Bronchial epithelial cell (primary cell): ENCODE measurements around the gene STK32B. TPM values are rescaled to one million over a fixed set of nuclear protein-coding genes. Genes with fewer than 3 reads are reported as not detected.

Experiments
- DNase-seq: peaks from one replicate; pipeline ENCODE4 v3.0.0-alpha.2; 2010; ENCODE audit warnings: low read depth
- FAIRE-seq: peaks from 2 replicates; lab custom pipeline; 2011; peaks lifted over from hg19 to GRCh38; lab: Jason Lieb, UNC
- H3K27me3 ChIP-seq: 2 replicates; pipeline ENCODE4 v1.5.1; 2011; ENCODE audit warnings: low read length; ENCODE audit not compliant: control insufficient read depth, insufficient read depth
- H3K36me3 ChIP-seq: 2 replicates; pipeline ENCODE4 v1.5.1; 2011; ENCODE audit warnings: low read length; ENCODE audit not compliant: control insufficient read depth, insufficient read depth
- H3K4me3 ChIP-seq: 2 replicates; pipeline ENCODE4 v1.5.1; 2011; ENCODE audit warnings: mild to moderate bottlenecking, low read depth, low read length, control low read depth
- total RNA-seq: library from RNA; depleted of rRNA; stranded (reverse); fragments of >200 nt; gene quantifications from 2 replicates; pipeline ENCODE4 v1.2.1, GENCODE V29; 2014
- TF ChIP-seq, protein P1 (sequence below): IDR thresholded peaks from 2 replicates; pipeline ENCODE4 v1.5.1; 2011; ENCODE audit warnings: mild to moderate bottlenecking, moderate library complexity, low read length, control low read depth, inconsistent platforms; ENCODE audit not compliant: insufficient read depth, severe bottlenecking

STK32B gene
- total RNA-seq, 1 donor from 2014 or later = under 0.01 TPM

DNA sequence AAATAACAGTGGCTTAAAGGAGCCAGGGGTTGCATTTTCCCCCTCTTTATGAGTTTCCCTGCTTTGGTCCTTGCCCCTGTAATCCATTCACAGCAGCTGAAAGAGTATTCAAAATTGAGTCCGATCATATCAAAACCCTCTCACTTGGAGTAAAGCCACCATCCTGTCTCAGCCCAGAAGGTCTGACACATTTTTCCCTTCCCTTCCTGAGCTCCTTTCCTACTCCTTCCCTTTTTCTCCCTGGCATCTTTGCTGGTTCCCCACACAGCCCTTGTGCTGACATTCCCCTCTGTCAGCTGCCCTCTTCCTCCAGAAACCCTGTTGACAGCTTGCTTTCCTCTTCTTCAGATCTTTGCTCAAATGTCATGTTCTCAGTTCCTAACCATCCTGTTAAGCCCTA, 361.5 kb downstream of the STK32B start:
- H3K36me3 ChIP-seq = no peaks in the 10 kb centered on the region
- no peak overlapping the region for H3K4me3 ChIP-seq
- H3K27me3 ChIP-seq = no peaks in the 10 kb centered on the region
- no peak for DNase-seq
- FAIRE-seq = no peak
- TF ChIP-seq, protein P1, sequence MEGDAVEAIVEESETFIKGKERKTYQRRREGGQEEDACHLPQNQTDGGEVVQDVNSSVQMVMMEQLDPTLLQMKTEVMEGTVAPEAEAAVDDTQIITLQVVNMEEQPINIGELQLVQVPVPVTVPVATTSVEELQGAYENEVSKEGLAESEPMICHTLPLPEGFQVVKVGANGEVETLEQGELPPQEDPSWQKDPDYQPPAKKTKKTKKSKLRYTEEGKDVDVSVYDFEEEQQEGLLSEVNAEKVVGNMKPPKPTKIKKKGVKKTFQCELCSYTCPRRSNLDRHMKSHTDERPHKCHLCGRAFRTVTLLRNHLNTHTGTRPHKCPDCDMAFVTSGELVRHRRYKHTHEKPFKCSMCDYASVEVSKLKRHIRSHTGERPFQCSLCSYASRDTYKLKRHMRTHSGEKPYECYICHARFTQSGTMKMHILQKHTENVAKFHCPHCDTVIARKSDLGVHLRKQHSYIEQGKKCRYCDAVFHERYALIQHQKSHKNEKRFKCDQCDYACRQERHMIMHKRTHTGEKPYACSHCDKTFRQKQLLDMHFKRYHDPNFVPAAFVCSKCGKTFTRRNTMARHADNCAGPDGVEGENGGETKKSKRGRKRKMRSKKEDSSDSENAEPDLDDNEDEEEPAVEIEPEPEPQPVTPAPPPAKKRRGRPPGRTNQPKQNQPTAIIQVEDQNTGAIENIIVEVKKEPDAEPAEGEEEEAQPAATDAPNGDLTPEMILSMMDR = no peak

DNA sequence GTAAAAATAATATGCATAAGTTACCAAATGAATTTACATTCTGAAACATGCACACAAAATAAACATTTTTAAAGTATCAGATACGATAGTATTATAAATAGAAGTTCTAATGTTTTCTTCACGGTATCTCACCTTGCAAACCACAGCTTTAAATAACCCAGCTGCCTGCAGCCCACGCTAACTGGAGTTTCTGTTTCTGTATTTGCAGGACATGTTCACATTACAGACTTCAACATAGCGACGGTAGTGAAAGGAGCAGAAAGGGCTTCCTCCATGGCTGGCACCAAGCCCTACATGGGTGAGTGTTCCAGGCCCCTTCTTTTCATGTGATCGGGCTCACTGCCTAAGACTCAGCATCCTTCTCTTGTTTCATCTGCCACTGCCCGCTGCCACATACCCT, 365.4 kb downstream of the STK32B start:
- TF ChIP-seq, protein P1 = no peak
- DNase-seq (no peak), FAIRE-seq (no peak)
- Histone ChIP-seq H3K27me3 (no peaks in the 10 kb centered on the region), H3K36me3 (no peaks in the 10 kb centered on the region), H3K4me3 (no peak overlapping the region)

DNA sequence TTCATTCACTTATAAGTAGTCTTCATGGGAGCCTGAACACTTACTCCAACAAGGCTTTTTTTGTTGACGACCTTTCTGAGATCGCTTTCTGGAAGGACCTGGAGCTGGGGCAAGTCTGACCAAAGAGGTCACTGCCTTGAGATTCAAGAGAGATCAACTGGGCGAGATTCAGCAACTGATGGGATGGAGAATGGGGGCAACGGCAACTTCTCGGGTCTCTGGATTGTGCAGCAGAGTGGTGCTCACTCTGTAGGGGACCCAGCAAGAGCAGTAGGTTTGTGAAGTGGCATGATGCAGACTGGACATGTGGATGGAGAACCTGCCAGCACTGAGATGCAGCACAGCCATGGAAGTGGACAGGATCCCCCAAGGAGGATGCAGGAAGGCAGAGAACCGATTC, 369.0 kb downstream of the STK32B start:
- FAIRE-seq = no peak

DNA sequence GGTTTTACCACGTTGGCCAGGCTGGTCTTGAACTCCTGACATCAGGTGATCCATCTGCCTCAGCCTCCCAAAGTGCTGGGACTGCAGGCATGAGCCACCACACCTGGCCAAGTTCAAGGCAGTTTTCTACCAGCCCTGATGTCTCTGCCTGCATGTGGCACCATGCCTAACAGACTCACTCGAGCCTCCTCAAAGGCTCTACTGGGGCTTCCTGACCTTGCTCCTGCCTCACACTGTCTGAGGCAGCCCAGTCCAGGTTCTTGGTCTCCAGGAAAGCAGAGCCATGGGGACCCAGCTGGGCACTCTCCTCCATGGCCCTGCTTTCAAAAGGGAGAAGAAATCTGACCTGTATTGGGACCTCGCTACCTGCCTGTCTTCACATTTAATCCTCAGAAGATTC, 370.1 kb downstream of the STK32B start:
- no peak for DNase-seq
- FAIRE-seq = no peak
- Histone ChIP-seq H3K36me3 (no peaks in the 10 kb centered on the region), H3K27me3 (no peaks in the 10 kb centered on the region), H3K4me3 (no peak overlapping the region)
- TF ChIP-seq, protein P1 = no peak

More for the DNA sequence above, 369.0 kb downstream of the STK32B start:
- no peaks in the 10 kb centered on the region for H3K36me3 ChIP-seq
- TF ChIP-seq, protein P1 = no peak
- DNase-seq = no peak
- H3K27me3 ChIP-seq = no peaks in the 10 kb centered on the region
- H3K4me3 ChIP-seq = no peak overlapping the region

DNA sequence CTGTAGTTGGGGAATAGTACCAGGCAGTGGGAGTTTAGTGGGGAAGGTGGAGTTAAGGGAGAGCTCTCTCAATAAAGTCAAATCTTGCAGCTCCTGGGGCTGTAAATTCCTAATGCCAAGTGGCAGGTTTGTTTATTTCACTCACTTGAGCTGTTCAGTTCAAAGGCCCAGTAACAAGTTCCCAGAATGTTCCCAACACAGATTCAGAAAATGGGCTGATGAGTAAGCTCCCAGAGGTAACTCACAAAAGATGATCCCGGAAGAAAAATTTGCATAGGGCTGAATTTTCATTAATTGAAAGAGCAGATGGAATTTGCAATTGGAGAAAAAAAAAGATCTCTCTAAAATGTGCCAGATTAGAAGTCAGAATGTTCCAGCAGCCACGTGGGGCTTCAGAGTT, 370.9 kb downstream of the STK32B start:
- Histone ChIP-seq H3K36me3 (no peaks in the 10 kb centered on the region), H3K27me3 (no peaks in the 10 kb centered on the region), H3K4me3 (no peak overlapping the region)
- DNase-seq (no peak), FAIRE-seq (no peak)
- TF ChIP-seq, protein P1 = no peak

DNA sequence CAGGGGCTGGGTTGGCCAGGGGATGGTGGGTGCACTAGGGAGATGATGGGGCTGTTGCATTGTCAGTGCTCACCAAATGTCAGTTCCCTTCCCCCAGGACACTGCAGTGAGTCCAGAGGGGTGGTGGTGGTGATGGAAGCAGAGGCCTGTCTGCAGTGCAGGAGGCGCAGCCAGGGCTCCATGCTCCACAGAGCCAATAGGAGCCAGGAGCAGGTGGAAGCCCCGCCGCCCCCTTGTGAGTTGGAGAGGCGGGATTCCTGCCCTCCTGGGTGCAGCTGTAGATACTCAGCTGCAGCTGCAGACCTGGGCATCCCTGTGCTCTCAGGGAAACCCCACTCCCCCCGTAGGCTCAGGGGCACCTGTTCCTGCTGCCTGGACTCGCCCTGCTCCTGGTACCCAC, 372.4 kb downstream of the STK32B start:
- Histone ChIP-seq H3K27me3 (no peaks in the 10 kb centered on the region), H3K4me3 (no peak overlapping the region), H3K36me3 (no peaks in the 10 kb centered on the region)
- no peak for FAIRE-seq
- no peak for DNase-seq
- TF ChIP-seq, protein P1 = no peak
